NCI-H82 (cell line): Measurements from ENCODE around the gene NODAL.

Experiments used
- DNase-seq: peaks from one replicate; lab custom pipeline; 2025; lab: John Stamatoyannopoulos, UW

Gene NODAL

GRCh38 chr10:70432561-70433263 lies 8.8 kb downstream of the NODAL start:
- no peak for DNase-seq

- no peak for DNase-seq
These were observed 9.4 kb downstream of the NODAL start for GRCh38 chr10:70432101-70432500.

- no peak for DNase-seq
These were observed 10.7 kb downstream of the NODAL start for GRCh38 chr10:70430493-70431445.

- no peak for DNase-seq
These were observed 14.7 kb downstream of the NODAL start for GRCh38 chr10:70426823-70427222.

DNA sequence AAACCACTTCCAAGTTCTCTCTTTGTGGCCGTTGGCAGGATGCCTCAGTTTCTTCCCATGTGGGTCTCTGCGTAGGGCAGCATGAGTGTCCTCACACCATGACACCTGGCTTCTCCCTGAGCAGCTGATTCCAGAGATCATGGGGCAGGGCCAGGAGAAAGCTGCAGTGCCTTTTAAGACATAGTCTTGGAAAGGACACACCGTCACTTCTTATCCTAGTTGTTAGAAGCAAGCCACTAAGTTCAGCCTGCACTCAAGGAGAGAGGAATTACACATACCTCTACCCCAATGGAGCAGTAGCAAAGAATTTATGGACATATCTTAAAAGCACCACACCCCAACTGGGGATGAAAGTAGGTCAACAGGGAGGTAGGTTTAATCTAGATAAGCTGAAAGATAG lies 16.4 kb downstream of the NODAL start:
- DNase-seq: no peak

DNA sequence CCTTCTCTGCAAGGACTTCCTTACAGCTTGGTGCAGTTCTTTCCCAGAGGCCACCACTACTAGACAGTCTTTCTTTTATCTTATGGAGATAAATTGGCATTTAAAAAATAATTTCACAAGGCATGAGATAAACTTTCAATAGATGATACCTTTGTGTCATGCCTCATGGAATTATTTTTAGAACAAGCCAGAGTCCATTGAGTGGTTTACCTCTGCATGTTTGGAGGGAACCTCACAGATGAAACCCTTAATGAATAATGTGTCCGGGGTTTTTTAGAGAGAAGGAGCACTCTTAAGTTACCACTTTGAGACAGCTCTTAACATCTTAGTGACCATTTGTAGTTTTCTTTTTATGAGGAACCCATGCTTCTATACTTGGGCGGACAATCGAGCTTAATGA lies 17.2 kb downstream of the NODAL start:
- DNase-seq: no peak

GRCh38 chr10:70418713-70419112 lies 22.8 kb downstream of the NODAL start:
- DNase-seq: no peak

DNA sequence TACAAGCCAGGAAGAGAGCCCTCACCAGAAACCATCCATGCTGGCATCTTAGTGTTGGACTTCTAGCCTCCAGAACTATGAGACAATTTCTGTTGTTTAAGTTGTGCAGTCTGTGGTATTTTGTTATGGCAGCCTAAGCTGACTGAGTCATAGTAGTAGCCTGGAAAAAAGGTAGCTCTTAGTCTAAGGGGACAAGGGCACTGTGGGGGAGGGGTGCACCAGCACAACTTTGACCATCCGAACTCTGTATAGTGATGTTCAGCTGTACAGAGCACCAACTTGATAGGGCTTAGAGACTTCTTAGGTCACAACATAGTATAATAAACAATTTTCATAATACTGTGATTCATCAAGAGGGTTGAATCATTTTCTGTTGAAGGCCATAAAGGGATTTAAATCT lies 23.3 kb downstream of the NODAL start:
- DNase-seq: no peak

DNA sequence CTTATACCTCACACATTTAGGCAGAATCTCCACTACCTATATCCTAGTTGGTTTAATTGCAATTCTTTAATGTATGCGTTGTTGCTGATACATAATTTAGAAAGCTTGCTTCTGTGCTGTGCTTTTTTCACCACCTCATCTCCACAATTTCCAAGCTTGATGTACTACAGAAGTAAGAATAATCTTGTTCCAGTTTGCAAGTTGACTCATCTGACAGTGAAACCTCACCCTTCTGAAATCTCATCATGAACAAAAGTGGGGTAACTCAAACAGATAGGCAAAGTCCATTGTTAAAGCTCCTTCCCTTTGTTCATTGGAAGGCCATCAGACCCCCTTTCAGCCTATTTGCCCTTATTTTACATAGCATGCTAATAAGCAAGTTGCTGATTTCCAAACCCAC lies 23.9 kb downstream of the NODAL start:
- no peak for DNase-seq

DNA sequence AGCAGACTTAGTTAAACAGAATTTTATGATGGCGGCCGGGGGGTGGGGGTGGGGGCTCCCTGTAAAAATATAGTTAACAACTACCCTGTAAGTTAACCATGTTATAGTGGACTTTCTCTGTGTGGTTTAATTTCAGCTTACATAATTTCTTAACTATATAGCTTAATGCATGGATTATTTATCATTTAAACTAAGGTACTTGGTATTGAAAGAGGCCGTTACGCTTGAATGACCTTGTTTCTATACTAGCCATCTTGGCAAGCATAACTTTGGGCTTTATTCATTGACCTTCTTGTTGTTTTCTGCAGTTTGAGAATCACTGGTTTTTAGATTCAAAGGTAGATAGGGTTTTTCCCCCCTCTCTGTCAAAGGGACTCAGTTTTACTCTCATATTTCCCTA lies 29.1 kb downstream of the NODAL start:
- DNase-seq: no peak

- no peak for DNase-seq
These were observed 30.9 kb downstream of the NODAL start for GRCh38 chr10:70410608-70411007.

GRCh38 chr10:70409772-70410171 lies 31.7 kb downstream of the NODAL start:
- no peak for DNase-seq

GRCh38 chr10:70405037-70405824 lies 36.2 kb downstream of the NODAL start:
- DNase-seq: peak; percentile 54

GRCh38 chr10:70404787-70405036 lies 36.8 kb downstream of the NODAL start:
- no peak for DNase-seq

GRCh38 chr10:70404036-70404786 lies 37.3 kb downstream of the NODAL start, which contains the start of gene EIF4EBP2:
Gene EIF4EBP2 (plus strand): TSS chr10:70404145. CDS start chr10:70404402, 257 bp downstream.
- peak; percentile 95 for DNase-seq

GRCh38 chr10:70403483-70404035 lies 37.9 kb downstream of the NODAL start:
- DNase-seq: no peak

DNA sequence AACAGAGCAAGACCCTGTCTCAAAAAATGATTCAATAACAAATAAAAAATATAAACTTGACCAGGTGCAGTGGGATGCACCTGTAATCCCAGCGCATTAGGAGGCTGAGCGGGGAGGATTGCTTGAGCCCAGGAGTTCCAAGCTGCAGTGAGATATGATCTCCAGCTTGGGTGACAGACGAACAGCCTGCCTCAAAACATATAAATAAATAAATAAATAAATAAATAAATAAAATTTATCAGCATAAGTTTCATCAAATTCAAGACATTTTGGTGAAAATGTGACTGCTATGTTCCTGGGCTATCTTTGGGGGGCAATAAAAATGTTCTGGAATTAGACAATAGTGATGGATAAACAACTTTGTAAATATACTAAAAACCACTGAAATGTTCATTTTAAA lies 42.3 kb downstream of the NODAL start:
- DNase-seq: no peak

- DNase-seq: no peak
These were observed 45.3 kb downstream of the NODAL start for GRCh38 chr10:70396140-70396539.

- no peak for DNase-seq
These were observed 49.8 kb downstream of the NODAL start for GRCh38 chr10:70391654-70392053.
